Medulla oblongata (tissue), 1 donor: Measurements from ENCODE around the gene MAML3.

ENCODE experiments used
- DNase-seq: peaks from one replicate; pipeline ENCODE4 v3.0.0-alpha.2; 2015; ENCODE audit errors: extremely low spot score

MAML3 gene

DNA sequence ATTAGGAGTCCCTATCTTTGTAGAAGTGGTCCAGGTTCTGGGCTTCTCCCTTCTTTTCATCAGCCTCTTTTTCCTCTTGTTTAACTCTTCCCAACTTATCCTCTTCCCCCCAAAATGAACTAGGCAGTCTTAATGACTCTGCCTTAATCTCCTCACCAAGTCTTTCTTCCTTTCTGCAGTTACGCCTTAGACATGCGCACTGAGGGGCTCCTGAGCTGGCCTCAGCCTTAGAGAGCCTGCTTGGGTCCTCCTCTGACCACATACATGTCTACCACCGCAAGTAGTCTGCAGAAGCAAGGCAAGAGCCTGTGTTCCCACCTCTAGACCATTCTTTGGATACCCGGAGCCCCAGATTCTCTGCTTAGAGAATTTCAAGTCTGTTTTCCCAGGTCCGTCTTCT is 288.4 kb downstream of the MAML3 start:
- no peak for DNase-seq

DNA sequence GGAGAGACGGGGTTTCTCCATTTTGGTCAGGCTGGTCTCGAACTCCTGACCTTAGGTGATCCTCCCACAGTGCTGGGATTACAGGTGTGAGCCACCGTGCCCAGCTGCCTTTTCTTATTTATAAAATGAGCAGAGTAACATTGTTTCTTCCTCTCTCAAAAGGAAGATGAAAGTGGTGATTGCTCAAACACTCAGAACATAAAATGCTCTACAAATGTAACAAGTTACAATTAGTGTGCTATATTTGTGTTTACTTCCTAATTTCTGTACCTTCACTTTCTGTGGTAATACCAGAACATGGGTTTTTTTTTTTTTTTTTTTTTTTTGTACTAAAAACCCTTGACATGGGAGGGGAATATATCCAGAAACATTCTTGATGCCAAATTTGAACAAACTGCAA is 290.5 kb downstream of the MAML3 start:
- no peak for DNase-seq

DNA sequence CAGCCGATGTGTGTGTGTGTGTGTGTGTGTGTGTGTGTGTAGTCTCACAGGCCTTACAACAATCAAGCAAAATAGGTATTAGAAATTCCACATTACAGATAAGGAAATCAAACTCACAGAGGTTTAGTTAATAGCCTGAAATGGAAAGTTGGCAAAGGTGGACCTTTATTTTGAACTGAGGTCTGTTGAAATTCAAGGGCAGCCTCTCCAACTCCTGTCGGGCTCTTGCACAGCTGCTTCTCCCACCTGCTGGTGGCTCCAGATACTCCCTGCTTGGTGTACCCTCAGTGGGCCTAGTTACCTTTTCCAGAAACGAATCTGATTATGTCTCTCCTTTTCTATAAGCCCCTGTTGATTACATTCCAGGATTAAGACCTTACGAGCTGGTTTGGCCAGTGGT is 292.5 kb downstream of the MAML3 start:
- DNase-seq: no peak

DNA sequence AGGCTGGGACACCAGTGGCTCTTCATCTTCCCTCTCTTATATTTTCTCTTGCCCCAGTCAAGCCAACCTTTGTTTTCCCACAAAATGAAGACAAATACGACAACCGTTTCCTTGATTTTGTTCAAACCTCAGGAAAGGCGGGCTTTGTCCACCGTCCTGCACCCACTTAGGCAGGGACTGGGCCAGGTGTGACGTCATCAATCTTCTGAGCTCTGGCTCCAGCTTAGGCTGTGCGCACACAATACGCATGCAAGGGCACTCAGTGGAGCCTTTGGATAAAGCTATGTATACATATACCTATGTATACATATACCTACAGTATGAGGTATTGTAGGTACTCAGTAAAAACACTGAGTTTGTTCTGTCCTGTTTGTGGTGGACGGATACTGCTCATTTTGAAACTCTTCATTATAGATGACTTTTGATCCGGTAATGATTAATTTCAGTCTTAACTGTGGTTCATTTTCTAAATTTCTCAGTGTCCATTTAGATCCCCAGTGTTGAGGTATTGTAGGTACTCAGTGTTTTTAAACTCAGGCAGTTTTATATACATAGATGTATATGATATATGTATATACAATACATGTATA is 293.5 kb downstream of the MAML3 start:
- no peak for DNase-seq

DNA sequence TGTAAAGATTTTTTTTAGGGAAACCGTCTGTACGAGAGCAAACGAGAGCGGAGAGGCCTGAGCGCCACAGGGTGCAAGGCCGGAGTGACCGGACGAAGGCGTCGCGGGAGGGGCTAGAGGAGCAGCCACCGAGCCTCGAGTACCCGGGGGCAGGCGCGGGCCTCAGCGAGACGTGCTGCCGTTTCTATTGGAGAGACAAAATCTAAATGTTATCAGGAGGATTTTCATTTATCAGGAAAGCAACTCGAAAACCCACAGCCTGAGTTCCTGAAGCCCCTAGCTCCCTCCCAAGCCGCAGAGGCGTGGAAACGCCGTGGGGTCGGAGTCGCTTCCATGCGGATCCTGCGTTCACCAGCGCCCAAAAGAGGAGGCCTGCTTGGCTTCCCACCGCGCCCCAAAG is 294.1 kb downstream of the MAML3 start:
- no peak for DNase-seq

DNA sequence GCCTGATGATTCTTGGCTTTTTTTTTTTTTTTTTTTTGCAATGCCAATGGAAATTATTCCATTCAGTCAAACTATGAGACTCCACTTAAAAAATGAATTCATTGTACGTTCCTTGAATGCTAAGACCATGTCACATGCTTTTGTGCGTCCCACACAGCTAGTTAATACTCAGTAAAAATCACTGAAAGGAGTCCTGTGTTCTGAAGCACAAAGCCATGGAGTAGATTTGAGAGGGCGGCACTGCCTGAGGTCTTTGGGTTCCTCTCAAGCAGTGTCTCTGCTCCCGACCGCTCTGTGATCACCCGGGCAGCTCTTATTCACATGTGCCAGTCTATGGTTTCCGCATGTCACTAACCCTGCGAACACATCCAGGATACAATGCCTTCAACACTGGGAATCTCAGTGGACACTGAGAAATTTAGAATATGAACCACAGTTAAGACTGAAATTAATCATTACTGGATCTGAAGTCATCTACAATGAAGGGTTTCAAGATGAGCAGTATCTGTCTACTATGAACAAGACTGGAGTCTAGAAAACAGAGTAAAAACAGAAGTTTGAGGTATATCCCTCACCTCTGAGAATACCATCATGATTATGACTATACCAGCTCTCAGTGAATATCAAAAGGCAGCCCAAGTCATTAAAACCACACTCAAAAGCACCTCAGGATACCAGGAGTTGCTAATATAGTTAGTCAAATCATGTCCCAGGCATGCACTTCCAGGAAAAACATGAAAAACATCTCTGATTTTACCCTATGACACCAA is 295.4 kb downstream of the MAML3 start:
- peak; percentile 51 for DNase-seq

DNA sequence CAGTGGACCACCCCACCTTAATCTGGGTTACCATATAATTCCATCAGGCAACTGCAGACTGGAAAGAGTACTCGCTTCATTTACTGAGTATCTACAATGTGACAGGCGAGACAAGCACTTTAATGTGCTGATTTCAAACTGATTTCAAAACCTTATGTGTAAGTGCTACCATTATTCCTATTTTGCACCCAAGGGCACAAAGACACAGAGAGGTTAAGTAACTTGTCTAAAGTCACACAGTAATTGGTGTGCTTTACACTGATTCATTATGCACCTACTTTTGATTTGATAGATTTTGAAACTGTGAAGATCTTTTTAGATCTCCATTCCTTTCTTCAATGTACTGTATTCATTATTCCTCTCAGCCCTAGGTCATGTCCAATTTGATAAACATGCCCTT is 296.0 kb downstream of the MAML3 start:
- no peak for DNase-seq

DNA sequence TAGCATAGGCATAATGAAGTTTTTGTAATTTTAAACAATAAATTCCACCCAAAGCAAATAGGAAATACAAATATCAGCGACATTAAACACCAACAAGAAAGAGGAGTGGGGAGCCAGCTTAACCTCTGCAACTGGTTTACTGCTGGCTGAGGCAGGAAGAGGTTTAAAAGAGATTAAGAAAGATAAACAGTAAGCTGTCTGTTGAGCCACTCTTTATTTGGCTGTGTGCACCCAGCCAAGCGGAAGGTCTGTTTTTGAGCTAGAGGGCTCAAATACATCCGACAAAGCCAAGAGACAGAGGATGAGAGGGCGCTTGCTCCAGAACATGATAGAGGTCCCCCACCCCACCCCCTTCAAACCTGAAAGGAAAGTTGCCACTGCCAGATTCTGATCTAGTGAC is 297.0 kb downstream of the MAML3 start:
- no peak for DNase-seq

DNA sequence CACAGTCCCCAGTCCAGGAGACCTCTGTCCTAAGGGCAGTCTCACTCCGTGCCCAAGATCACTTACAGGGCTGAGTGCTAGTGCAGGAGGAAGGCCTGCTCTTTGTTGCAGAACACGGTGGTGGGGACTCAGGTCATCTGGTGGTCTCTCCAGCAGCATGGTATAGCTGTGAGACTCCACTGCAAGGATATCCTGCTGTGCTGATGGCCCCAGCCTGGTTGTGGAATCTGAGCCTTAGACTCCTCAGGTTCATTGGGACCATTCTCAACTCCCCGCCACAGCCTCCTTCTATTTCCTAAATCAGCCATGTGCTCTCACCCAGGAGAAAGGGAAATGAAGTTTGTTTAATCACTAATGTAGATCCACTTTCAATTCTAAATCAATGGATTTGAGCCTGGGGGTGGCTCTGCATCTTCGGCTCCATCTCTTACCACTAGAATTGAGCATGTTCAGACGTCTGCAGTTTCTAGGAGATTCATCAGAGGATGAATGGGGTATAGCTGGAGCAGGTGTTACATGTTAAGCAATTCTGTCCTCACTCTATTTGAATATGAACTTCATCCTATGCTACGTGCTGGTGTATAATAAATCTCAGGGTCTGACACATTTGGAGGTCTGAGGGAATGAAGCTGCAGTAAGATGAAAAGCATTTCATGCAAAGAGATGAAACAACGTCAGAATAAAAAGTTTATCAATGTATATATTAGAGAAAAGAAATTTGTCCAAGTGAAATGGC is 299.1 kb downstream of the MAML3 start:
- DNase-seq: no peak

DNA sequence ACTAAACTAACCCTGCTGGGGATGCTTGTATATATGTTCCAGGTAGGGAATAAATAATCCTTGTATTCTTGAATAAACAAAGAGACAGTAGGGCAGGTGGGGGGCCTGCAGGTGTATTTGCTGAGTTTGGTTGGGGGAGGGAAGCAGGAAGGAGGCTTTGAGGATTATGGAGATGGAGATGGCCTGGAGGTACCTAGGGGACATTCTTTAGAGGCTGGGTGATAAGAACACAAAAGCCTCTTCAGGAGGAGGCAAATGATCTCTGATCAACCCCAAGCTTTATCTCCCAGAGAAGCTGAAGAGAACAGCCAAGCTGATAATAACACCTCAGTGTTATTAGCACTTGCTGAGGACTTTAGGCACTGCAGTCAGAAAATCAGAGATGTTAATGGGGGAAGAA is 300.7 kb downstream of the MAML3 start:
- DNase-seq: no peak

DNA sequence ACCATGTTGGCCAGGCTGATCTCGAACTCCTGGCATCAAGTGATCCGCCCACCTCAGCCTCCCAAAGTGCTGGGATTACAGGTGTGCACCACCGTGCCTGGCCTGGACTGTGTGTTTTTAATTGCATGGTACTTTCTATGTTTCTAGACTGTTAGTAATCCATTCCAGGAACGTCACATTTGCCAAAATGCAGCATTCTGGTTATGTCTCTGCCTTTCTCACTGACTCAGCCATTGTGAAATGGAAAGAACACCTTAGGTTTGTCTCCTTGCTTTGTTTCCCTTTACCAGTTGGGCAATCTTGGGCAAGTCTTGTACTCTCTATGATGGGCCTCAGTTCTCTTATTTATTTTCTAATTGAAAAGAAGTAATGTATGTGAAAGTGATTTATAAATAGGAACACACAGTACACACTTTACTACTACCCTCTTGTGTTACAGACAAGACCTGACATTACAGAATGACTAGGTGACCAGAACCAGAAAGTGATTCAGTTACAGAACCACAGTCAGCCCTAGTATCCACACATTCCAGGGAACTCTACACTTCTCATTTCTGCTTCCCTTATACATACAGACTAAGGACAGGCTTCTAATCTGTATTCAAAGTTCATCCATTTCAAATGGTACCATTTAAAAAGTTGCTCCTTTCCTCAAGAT is 301.2 kb downstream of the MAML3 start:
- DNase-seq: no peak

DNA sequence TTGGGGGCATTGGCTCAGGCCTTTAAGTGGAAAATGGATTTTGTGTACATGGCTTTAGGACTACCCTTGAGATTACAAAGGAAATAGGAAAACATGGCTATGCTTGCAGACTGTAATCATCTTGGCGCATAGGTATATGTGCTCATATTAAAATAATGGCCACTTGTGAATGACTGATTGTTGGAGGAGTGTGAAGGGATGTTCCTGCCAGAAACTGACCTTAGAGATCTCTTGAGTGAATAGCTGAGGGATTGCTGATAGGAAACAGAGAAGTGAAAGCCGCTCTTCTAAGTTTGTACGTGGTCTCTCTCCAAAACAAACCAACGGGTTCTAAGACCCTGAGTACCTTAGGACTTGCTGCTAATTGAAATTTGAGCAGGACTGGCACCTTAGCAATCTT is 302.3 kb downstream of the MAML3 start:
- DNase-seq: no peak

DNA sequence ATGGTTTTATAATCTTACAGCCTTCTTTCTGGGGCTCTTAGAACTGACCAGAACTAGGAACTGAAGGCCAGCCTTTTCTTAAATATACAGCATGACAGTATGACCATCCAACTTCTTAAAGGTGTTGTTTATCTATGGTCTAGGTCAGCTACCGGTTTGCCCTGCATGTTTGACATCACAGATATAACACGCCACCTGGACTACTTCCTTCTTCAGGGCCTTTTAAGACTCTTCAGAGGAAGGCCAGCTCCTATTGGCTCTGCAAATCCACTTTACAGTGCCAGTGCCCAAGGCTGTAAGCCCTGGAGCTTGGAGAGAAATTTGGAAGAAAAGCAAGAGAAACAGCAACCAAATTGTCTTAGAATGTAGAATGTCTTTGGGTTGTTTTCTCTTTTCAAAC is 302.9 kb downstream of the MAML3 start:
- DNase-seq: no peak

DNA sequence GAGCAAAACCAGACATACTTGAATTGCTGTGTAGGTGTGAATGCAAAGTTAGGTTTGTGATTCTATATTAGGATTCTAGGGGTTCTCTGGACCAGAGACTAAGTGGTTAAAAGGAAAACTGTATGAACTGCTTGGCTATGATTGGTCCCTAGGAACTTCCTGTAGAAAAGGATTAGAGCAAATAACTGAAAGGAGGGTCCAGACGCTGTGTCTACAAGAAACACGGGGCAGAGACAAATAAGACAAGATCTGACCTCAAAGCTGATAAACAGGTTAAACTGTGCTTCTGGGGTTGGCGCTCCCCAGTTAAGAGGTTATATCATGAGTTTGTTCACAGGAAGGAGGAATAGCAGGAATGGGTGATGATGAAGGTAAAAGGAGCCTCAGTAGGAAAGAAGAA is 304.8 kb downstream of the MAML3 start:
- DNase-seq: no peak

DNA sequence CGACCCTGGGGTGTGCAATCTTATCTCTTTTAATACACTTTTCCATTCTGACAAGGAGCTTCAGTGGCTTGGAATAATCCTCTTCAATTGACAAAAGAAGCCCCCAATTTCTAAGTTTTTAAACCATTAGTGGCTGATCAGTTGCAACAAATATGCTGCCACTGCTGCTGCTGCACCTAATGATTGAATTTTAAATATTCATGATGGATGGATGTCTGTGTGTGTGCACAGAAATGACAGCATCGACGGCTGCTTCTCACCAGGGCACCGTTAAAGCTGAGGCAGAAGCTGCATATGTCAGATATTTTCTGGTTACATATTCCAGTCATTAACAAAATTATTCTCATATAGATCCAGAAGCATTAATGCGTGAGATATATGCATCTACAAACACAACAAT is 306.0 kb downstream of the MAML3 start:
- no peak for DNase-seq

DNA sequence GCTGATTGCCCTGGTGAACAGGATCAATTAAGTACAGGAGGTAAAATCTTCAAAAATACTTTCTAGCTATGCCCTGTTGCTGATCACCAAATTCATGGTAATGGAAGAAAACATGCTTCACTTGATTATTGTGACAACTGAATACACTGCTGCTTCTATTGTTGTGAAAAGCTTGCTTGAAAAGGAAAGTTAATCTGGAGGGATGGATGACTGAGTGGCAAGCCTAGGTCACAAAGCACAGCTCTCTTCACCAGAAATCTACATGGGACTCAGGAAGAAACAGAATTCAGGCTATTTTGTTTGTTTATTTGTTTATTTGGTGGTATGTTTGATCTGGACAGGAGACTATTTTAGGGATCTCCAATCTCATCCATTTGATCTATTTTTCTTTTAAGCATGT is 306.4 kb downstream of the MAML3 start:
- no peak for DNase-seq

DNA sequence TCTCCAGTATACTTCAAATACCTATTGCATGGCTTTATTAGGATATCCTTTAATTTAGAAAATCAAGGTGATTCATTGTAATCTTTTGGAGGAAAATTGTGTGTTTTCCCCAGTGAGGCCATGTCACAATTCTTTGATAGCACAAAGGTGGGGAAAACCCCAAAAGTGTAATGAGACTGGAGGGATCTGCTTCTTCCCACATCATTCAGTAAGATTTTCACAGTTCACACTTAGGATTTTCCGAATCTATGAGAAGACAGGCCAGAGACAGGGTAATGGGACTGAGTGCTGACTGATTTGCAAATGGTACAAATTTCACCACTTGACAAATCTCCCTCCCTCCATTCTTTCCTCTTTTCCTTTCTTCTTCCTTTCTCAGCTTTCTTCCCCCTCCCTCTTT is 307.2 kb downstream of the MAML3 start:
- DNase-seq: no peak

DNA sequence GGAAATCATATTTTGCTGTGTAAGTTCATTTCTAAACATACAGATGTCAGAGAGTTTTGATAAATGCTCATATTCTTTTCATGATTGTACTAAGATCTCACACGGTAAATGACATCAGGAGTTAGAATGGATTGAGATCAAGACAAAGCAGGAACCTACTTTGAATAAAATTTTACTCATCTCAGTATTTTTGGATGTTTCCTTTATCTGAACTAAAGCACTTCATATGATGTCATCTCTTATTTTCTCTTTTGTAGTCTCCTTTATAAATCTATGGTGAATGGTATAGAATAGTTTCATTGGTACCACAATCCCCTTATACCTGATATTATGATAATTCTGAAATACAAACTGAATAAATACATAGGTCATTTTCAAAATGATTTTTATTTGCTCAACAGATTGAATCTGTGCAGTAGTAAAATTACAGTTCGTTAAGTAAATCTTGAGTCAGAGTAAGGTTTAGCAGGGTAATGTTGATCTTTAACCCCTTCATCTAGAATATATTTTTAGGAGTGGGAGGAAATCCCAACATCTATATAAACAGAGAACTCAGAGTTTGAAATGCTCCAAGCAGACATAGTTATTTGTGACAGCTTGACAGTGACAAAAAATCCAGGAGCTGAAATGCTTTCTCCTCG is 308.4 kb downstream of the MAML3 start:
- no peak for DNase-seq

DNA sequence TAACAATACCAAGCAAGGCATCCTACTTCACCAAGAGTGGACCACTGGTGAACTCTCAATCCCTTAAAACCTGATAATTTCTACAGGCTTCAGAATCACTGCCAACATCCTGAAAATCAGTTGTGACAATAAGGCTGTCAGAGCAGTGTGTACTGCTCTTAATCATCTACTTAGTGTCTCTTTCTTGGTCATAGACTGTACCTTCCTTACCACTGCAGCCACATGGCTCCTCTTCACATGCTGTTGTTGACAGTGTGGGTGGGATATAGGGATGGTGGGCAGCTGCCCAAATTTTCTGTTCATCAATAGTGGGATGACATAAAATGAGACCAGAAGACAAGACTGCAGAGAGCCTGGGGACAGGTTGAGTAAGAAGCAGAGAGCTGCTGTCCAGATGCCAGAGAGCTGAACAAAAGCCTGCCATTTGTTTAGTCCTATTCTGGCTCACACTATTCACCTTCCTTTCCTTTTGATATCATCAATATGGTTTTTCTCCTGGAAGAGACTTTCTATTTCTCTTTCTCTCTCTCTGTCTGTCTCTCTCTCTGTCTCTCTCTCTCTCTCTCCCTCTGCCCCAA is 309.4 kb downstream of the MAML3 start:
- no peak for DNase-seq

DNA sequence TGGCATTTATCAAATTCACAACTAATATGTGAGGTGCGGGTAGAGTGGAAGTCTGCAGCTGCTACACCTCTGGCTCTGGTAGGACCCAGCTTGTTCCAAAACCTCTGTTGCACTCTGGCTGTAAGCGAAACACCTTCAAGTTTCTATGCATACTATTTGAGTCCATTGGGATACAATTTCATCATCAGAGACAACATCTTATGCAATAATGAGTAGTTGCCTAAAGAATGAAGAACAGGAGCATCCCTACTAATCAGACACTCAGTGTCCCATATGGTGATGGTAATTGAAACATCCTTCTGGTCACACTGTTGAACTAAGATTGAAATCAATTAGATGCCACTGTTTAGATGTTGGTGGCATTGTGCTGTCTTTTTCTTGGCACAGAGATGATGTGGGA is 309.9 kb downstream of the MAML3 start:
- no peak for DNase-seq

DNA sequence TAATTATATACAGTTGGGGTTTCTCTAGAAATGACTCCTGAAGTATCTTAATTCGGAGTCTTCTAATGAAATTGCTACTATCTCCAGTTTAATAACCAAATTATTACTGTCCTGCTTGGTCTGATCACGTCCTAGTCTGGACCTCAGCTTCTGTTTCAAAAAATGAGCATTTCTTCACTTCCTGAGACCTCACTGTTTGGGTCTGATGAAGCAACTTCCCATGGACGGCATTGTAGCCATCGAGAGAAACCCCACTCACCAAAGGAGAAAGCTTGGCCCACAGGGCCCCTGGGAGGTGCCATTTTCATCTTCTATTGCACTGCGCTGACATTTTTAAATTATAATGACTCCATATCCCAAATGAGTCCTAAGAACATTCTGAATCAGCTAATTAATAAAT is 310.3 kb downstream of the MAML3 start:
- DNase-seq: no peak
